ENCODE measurements around the gene LRRC4C. TPM values are rescaled to one million over a fixed set of nuclear protein-coding genes. Genes with fewer than 3 reads are reported as not detected.

Gene LRRC4C
- total RNA-seq, 2 experiments from 2014 or later = not detected

DNA sequence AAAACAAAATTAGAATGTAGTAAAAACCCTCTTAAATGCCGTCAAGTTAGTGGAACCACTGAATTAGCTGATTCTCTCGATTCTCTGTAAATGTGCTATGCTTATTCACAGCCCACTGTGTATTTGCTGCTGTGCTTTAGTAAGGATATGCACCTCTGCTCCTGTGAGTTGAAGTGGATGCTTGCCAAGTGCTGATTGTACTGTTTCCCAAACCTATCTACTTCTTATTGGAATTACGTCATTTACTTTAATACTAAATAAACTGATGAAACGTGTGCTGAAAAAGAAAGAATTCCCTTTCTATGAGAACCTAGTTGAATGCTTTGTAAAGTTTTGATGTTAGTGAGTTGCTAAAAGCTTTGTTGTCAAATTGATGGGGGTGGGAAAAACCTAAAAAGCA, 158.4 kb downstream of the LRRC4C start:
- ATAC-seq (no peak), DNase-seq (no peak)
- H3K36me3 Mint-ChIP-seq = peaks cover under 1% of the 10 kb centered on the region
- H3K27me3 Mint-ChIP-seq = no peaks in the 10 kb centered on the region
- H3K27ac Mint-ChIP-seq = no peak overlapping the region
- no peak overlapping the region for H3K4me3 Mint-ChIP-seq
- peaks cover under 1% of the 10 kb centered on the region for H3K9me3 Mint-ChIP-seq (ENCODE audit: low read depth)
- no peaks in the 10 kb centered on the region for H3K4me1 Mint-ChIP-seq
- CTCF ChIA-PET = no interaction called here

DNA sequence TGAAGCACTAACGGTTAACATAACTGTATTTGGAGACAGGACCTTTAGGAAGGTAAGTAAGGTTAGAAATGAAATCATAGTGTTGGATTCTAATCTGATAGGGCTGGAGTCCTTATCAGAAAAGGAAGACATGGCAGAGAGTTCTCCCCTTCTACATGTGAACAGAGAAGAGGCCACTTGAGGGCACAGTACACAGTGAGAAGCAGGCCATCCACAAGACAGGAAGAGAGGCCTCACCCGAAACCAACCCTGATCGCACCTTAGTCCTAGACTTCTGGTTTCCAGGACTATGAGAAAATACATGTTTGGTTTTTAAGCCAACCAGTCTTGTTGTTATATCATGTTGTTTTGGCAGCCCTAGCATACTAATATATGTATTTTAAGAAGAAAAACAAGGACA, 170.0 kb downstream of the LRRC4C start:
- Mint-ChIP-seq H3K36me3 (no peaks in the 10 kb centered on the region), H3K4me3 (no peak overlapping the region), H3K9me3 (ENCODE audit: low read depth) (peaks cover 7% of the 10 kb centered on the region), H3K27ac (no peak overlapping the region), H3K27me3 (no peaks in the 10 kb centered on the region), H3K4me1 (no peaks in the 10 kb centered on the region)
- DNase-seq (no peak), ATAC-seq (no peak)
- CTCF ChIA-PET = no interaction called here

DNA sequence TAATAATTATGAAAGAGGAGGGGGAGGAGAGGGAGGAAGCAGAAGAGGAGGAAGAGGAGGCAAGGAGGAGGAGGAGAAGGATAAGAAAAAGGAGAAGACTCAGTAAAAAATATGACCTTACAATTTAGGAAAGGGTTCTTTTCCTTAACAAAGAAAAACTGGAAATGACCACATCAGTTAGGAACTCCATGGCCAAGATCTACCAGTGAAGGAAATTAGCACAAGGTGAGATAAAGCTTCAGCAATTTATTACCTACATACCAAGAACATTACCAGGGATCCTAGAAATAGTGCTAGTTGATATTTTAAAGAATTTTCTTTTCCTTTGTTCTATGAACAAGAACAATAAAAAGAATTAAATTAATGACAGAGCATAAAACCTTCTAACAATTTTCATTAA, 172.7 kb downstream of the LRRC4C start:
- Mint-ChIP-seq H3K36me3 (no peaks in the 10 kb centered on the region), H3K9me3 (ENCODE audit: low read depth) (peaks cover 7% of the 10 kb centered on the region), H3K4me3 (no peak overlapping the region), H3K4me1 (no peaks in the 10 kb centered on the region), H3K27me3 (no peaks in the 10 kb centered on the region), H3K27ac (no peak overlapping the region)
- ATAC-seq = no peak
- DNase-seq = no peak
- CTCF ChIA-PET = no interaction called here

DNA sequence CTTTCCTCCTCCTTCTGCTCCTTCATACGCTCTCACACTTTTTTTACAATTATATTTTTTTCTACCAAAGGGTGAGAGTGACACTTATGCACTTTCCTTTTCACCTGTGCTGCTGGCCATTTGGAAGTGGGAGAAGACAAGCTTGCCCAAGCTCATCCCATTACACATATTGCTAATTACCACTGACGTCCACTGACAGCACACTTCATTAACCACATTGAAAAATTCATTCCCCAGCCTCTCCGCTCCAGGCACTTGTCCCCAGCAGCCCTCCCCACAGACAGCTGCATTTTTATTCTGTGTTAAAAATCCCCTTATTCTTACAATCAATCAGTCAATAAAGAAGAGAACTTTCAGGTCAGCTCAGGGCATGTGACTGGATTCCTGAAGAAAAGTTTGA, 175.1 kb downstream of the LRRC4C start:
- Mint-ChIP-seq H3K4me1 (no peaks in the 10 kb centered on the region), H3K27me3 (no peaks in the 10 kb centered on the region), H3K4me3 (no peak overlapping the region), H3K27ac (no peak overlapping the region), H3K9me3 (ENCODE audit: low read depth) (peaks cover 5% of the 10 kb centered on the region), H3K36me3 (no peaks in the 10 kb centered on the region)
- no peak for DNase-seq
- ATAC-seq = no peak
- CTCF ChIA-PET = no interaction called here

DNA sequence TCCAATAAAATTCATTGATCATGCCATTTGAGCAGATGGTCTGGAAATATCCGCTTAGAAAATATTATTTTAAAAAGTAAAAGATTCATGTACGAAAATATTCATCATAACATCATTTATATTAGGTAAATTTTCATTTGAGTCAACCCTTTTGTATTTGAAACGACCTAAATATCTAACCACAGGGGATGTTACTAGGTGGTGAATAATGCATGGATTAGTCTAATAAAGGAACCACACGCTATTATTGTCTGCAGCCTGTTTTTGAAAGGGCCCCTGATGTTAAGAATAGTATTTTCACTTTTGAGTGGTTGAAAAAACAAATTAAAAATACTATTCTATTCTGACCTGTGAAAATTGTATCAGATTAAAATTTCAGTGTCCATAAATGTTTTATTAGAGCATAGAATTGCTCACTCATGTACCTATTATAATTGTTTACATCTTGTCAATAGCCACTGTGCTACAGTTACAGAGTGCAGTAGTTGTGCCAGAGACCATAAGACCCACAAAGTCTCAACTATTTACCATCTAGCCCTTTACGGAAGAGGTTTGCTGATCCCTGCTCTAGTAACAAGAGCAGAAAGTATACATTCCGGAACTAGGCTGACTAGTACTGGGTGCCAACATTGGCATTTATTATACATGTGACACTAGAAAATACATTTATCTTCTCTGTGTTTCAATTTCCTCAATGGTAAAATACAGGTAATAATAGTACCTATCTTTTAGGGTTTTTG, 176.1 kb downstream of the LRRC4C start:
- DNase-seq (no peak), ATAC-seq (no peak)
- no peaks in the 10 kb centered on the region for H3K4me1 Mint-ChIP-seq
- H3K4me3 Mint-ChIP-seq = no peak overlapping the region
- no peaks in the 10 kb centered on the region for H3K36me3 Mint-ChIP-seq
- peaks cover 6% of the 10 kb centered on the region for H3K9me3 Mint-ChIP-seq (ENCODE audit: low read depth)
- H3K27me3 Mint-ChIP-seq = no peaks in the 10 kb centered on the region
- CTCF ChIA-PET = no interaction called here
- no peak overlapping the region for H3K27ac Mint-ChIP-seq

DNA sequence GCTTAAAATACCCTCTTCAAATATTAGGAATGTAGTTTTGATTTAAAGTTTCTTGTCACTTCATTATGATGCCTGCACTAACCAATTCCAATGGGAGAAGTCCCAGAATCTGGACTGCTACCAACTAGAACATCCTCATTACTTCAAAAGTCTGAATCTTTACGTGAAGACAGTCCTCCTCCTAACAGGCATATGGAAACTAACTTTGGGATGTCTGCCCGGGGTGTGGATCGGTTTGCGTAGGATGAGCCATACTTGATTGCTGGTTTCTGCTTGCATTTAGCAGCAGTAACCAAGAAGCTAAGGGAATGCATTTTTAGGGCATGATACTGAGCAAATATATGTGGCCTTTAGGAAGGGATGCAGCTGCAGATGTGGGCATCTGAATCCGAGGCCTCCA, 177.1 kb downstream of the LRRC4C start:
- H3K4me1 Mint-ChIP-seq = no peaks in the 10 kb centered on the region
- H3K36me3 Mint-ChIP-seq = no peaks in the 10 kb centered on the region
- no peak overlapping the region for H3K27ac Mint-ChIP-seq
- peaks cover 9% of the 10 kb centered on the region for H3K9me3 Mint-ChIP-seq (ENCODE audit: low read depth)
- ATAC-seq (no peak), DNase-seq (no peak)
- H3K27me3 Mint-ChIP-seq = no peaks in the 10 kb centered on the region
- H3K4me3 Mint-ChIP-seq = no peak overlapping the region
- CTCF ChIA-PET = no interaction called here

DNA sequence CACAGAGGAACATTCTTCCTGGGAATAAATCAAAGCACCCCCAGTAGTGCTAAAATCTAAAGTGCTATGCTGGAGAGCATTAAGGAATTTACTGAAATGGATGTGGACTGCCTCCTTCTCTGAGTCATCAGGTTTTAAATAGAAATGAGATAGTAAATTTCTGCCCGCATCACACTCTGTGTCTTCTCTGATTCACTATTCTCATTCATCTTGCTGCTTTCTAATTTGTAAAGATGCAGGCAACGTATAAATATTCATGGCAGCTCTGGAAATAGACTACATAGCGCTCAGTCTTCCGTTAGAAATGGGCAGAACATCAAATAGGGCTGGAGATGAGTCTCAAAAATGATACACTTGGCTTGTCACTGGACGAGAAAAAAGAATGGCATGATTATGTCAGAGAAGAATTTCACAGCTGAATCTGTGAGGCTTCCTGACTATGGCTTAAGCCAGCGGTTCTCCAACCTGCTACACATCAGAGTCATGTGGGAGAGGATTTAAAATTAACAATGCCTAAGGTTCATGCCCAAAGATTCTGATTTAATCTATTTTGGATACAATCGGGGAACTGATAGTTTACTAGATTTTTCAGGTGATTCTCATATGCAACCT, 178.2 kb downstream of the LRRC4C start:
- DNase-seq = no peak
- no peak overlapping the region for H3K27ac Mint-ChIP-seq
- H3K27me3 Mint-ChIP-seq = no peaks in the 10 kb centered on the region
- H3K4me3 Mint-ChIP-seq = no peak overlapping the region
- no peaks in the 10 kb centered on the region for H3K36me3 Mint-ChIP-seq
- CTCF ChIA-PET = no interaction called here
- H3K4me1 Mint-ChIP-seq = no peaks in the 10 kb centered on the region
- H3K9me3 Mint-ChIP-seq (ENCODE audit: low read depth) = peaks cover 9% of the 10 kb centered on the region
- ATAC-seq = no peak

DNA sequence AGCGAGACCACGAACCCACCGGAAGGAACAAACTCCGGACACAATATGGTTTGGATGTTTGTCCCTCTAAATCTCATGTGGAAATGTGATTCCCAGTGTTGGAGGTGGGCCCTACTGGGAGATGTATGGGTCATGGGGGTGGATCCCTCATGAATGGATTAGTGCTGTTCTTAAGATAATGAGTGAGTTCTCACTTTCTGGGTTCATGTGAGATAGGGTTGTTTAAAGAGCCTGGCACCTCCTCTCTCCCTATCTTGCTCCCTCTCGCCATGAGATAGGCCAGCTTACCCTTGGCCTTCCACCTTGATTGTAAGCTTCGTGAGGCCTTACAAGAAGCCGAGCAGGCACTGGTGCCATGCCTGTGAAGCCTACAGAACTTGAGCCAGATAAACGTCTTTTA, 184.6 kb downstream of the LRRC4C start:
- CTCF ChIA-PET = no interaction called here
- no peaks in the 10 kb centered on the region for H3K4me1 Mint-ChIP-seq
- H3K4me3 Mint-ChIP-seq = no peak overlapping the region
- DNase-seq (no peak), ATAC-seq (no peak)
- no peak overlapping the region for H3K27ac Mint-ChIP-seq
- no peaks in the 10 kb centered on the region for H3K36me3 Mint-ChIP-seq
- H3K9me3 Mint-ChIP-seq (ENCODE audit: low read depth) = peaks cover 18% of the 10 kb centered on the region
- H3K27me3 Mint-ChIP-seq = no peaks in the 10 kb centered on the region

DNA sequence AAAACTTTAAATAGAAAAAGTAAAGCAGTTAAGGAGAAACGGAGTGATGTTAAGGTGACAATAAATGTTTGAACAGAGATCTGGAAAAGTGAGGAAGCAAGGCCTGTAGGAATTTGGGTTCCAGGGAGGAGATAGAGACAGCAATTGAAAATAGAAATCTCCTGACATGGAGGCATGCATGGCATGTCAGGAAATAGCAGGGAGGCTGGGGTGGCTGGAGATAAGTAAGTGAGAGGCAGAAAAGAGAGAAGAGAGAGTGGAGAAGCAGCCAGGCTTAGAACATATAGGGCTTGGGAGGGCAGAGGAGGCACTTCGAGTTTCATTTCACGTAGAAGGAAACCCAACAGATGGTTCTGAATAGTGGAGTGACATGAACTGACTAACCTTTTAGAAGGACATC, 185.5 kb downstream of the LRRC4C start:
- Mint-ChIP-seq H3K9me3 (ENCODE audit: low read depth) (peaks cover 16% of the 10 kb centered on the region), H3K4me3 (no peak overlapping the region), H3K36me3 (no peaks in the 10 kb centered on the region), H3K4me1 (no peaks in the 10 kb centered on the region), H3K27ac (no peak overlapping the region), H3K27me3 (no peaks in the 10 kb centered on the region)
- ATAC-seq (no peak), DNase-seq (no peak)
- CTCF ChIA-PET = no interaction called here

DNA sequence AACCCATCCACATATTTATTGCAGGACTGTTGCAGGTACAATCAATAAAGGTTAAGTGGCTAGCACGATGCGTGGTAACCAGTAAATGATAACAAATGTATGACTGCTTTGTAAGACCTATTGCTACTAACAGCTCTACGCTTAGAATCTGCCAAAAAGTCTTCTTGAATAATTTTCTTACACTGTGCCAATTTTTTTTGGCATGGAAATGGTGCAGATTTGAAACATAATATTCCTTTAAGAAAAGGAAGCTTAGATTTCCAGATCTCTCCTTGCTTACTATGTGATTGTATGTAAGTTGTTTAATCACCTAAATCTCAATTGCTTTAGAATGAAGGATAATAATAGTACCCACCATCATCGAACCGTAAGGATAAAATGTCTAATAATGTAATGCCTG, 192.0 kb downstream of the LRRC4C start:
- Mint-ChIP-seq H3K9me3 (ENCODE audit: low read depth) (peaks cover 12% of the 10 kb centered on the region), H3K27me3 (no peaks in the 10 kb centered on the region), H3K4me3 (no peak overlapping the region), H3K36me3 (no peaks in the 10 kb centered on the region), H3K27ac (no peak overlapping the region), H3K4me1 (no peaks in the 10 kb centered on the region)
- DNase-seq (no peak), ATAC-seq (no peak)
- CTCF ChIA-PET = no interaction called here

DNA sequence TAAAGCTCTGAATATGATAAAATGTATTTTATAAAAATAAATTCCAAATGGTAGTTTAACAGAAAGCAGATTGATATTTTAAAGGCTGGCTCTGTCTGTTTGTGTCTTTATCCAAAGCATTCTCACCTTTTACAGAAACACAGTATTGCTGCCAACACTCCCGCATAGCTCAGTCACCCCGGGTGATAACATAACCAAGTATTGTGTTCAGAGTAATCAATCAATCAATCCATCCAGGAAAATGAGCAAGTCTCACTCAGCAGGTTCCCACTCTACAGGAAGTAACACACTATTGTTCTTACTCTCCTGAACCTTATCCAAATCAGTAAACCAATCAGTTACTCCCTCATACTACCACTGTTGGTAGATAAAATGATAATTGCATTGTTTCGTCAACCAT, 203.4 kb downstream of the LRRC4C start:
- Mint-ChIP-seq H3K27me3 (no peaks in the 10 kb centered on the region), H3K4me3 (no peak overlapping the region), H3K4me1 (no peaks in the 10 kb centered on the region), H3K27ac (no peak overlapping the region), H3K9me3 (ENCODE audit: low read depth) (peaks cover 7% of the 10 kb centered on the region), H3K36me3 (no peaks in the 10 kb centered on the region)
- ATAC-seq (no peak), DNase-seq (no peak)
- CTCF ChIA-PET = no interaction called here

DNA sequence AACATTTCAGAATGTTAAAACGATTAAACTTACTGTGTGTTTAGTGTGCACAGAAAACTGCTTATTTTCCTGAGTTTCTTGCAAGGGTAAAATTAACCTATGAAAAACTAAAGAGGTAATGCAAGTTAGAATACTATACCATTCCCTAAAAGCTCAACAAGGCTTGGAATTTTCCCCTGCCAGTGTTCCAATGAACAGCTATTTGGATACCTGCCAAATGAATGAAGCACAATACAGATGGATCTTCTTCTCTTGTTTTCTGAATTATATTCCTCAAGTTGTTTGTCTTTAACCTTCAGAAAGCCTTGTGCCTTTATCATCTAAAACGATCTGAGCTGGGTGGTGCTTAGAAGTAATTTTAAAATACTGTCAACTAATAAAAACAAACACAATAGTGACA, 204.5 kb downstream of the LRRC4C start:
- Mint-ChIP-seq H3K4me1 (no peaks in the 10 kb centered on the region), H3K4me3 (no peak overlapping the region), H3K36me3 (no peaks in the 10 kb centered on the region), H3K9me3 (ENCODE audit: low read depth) (peaks cover 7% of the 10 kb centered on the region), H3K27ac (no peak overlapping the region), H3K27me3 (no peaks in the 10 kb centered on the region)
- CTCF ChIA-PET = no interaction called here
- ATAC-seq = no peak
- DNase-seq = no peak

DNA sequence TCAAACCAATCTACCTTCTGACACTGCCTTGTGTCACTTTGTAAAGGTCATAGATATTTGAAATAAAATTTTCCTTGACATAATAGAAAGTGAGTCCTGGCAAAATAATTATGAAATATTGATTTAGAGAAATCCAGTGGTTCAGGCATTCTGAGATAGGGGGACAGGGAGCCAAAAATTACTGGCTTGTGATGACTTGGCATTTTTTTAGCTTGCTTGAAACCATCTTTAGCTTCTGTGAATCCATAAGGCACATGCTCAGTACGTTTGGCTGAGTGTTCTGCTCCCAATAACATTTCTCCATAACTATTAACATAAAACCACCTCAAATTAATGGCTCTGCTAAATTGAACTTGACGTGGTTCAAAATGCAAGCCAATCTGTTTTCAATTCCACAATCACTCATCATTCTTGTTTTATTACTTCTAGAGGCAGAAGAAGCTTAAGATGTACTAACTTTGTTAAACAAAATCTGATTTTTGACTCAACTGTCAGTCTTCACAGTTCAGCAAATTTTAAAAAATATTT, 209.0 kb downstream of the LRRC4C start:
- Mint-ChIP-seq H3K36me3 (no peaks in the 10 kb centered on the region), H3K27me3 (no peaks in the 10 kb centered on the region), H3K4me1 (no peaks in the 10 kb centered on the region), H3K9me3 (ENCODE audit: low read depth) (peaks cover 7% of the 10 kb centered on the region), H3K27ac (no peak overlapping the region), H3K4me3 (no peak overlapping the region)
- CTCF ChIA-PET = no interaction called here
- no peak for DNase-seq
- ATAC-seq = no peak

DNA sequence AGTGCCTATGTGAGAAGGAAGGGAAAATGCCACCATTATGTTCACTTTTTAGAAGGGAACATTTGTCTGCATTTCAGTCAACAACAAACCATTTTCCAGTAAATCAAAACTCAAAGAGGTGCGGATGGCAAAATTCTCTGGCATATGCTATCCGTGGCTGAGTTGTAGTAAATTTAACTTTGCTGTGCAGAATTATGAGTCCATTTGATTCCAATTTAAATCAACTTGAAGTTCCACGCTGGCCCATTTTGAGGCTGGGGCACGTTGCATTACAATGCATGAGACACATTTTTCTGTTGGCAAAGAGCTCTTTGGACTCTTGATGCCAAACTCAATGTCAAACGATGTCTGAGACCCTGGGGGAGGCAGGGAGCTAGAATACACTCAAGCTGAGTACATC, 211.8 kb downstream of the LRRC4C start:
- Mint-ChIP-seq H3K4me3 (no peak overlapping the region), H3K9me3 (ENCODE audit: low read depth) (peaks cover 9% of the 10 kb centered on the region), H3K27ac (no peak overlapping the region), H3K4me1 (no peaks in the 10 kb centered on the region), H3K36me3 (no peaks in the 10 kb centered on the region), H3K27me3 (no peaks in the 10 kb centered on the region)
- DNase-seq (no peak), ATAC-seq (no peak)
- CTCF ChIA-PET = no interaction called here
